GM12865 (cell line): Measurements from ENCODE around the gene ALAS1.
A peak's percentile ranks its signal among the peaks of the same experiment; 100 is the strongest.
"Not testable (repeated sequence)": the region's sequence is repeated elsewhere in the genome, so short reads cannot be mapped to it uniquely, and the experiment has no call there.

ENCODE experiments used
- DNase-seq: peaks from one replicate; pipeline ENCODE4 v3.0.0; 2010; ENCODE audit warnings: low read depth
- H3K4me3 ChIP-seq: 2 replicates; pipeline ENCODE4 v1.5.1; 2011; ENCODE audit warnings: mild to moderate bottlenecking, low read depth, low read length, control low read depth
- TF ChIP-seq, protein P1 (sequence below): IDR thresholded peaks from 2 replicates; pipeline ENCODE4 v1.5.1; 2011; ENCODE audit warnings: low read length, control low read depth, low read depth, inconsistent platforms; ENCODE audit not compliant: insufficient read depth; ENCODE audit errors: missing control alignments

ALAS1 gene

DNA sequence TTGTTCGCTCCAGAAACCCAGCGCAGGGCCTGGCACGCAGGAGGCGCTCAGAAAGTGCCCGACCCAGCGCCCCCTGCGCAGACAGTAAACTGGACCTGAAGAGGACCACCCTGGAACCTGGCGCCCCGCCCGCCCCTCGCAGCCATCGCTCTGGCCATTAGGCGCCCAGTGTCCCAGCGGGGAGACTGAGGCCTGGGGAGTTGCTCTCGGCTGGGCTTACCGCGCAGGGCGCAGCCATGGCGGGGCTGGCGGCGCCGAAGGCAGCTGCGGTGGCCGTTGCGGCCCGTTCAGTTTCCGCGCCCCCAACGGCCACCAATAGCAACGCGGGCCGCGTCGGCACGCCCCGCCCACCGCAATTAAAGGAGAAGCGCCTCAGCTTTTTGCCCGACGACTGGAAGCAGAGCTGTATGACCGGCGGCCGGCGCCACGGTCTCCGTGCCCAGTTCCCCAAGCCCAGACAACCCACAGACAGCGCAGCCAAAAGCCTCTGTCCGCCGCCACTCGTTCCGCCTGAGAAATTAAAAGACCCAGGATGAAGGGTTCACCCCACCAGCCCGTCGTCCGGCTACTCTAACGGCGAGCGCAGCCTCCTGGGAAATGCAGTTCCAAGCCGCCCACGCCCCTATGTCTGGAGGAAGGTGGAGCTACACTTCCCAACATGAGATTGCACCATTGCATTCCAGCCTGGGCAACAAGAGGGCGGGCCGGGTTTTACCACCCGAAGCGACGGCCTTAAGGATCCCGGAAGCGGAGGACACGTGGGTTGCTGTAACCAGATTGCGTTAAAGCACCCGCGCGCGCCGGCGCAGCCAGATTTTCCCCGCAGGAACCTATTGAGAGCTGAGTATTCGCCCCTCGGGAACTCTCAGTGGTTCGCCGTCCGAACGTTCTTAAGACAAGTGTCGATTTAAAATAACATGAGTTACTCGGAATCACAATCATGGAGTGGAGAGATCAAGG lies 43.5 kb upstream of the ALAS1 start, which contains the start of gene POC1A:
Gene POC1A (minus strand): TSS at position 289 of the 960 bp plus-strand sequence. CDS start 51 bp downstream, at position 238.
- TF ChIP-seq, protein P1, sequence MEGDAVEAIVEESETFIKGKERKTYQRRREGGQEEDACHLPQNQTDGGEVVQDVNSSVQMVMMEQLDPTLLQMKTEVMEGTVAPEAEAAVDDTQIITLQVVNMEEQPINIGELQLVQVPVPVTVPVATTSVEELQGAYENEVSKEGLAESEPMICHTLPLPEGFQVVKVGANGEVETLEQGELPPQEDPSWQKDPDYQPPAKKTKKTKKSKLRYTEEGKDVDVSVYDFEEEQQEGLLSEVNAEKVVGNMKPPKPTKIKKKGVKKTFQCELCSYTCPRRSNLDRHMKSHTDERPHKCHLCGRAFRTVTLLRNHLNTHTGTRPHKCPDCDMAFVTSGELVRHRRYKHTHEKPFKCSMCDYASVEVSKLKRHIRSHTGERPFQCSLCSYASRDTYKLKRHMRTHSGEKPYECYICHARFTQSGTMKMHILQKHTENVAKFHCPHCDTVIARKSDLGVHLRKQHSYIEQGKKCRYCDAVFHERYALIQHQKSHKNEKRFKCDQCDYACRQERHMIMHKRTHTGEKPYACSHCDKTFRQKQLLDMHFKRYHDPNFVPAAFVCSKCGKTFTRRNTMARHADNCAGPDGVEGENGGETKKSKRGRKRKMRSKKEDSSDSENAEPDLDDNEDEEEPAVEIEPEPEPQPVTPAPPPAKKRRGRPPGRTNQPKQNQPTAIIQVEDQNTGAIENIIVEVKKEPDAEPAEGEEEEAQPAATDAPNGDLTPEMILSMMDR: no peak
- peak; percentile 96 for DNase-seq
- H3K4me3 ChIP-seq: peak within 1 kb of the TSS; percentile 66

DNA sequence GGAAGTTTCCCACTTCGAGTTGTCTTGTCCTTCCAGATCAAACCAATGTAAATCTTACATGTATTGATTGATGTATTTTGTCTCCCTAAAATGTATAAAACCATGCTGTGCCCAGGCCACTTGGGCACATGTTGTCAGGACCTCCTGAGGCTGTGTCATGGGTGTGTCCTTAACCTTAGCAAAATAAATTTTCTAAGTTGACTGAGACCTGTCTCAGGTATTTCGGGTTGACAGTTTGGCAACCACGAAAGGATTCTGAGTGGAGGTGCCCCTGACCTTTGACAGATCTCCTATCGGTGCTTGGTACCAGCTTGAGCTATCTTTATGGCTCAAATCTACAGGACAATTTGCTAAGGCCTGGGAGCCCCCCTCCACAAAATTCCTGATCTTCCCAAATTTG lies 42.0 kb upstream of the ALAS1 start:
- DNase-seq: no peak
- TF ChIP-seq, protein P1: no peak
- no peak overlapping the region for H3K4me3 ChIP-seq

DNA sequence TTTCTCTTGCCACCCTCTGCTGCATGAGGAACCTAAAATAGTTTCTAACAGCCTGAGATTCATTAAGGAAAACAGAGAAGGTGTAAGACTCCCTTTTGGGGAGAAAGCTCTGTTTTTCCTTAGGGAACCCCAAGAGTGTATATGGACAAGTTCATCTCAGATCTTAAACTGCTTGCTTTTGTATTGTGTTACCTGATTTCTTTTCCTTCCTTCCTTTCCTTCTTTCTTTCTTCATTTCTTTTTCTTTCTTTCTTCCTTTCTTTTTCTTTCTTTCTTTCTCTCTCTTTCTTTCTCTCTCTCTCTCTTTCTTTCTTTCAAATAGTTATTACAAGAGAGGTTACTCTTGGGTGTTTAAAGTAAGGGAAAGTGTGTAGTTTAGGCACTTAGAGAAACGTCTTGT lies 38.5 kb upstream of the ALAS1 start:
- TF ChIP-seq, protein P1: no peak
- DNase-seq: no peak

DNA sequence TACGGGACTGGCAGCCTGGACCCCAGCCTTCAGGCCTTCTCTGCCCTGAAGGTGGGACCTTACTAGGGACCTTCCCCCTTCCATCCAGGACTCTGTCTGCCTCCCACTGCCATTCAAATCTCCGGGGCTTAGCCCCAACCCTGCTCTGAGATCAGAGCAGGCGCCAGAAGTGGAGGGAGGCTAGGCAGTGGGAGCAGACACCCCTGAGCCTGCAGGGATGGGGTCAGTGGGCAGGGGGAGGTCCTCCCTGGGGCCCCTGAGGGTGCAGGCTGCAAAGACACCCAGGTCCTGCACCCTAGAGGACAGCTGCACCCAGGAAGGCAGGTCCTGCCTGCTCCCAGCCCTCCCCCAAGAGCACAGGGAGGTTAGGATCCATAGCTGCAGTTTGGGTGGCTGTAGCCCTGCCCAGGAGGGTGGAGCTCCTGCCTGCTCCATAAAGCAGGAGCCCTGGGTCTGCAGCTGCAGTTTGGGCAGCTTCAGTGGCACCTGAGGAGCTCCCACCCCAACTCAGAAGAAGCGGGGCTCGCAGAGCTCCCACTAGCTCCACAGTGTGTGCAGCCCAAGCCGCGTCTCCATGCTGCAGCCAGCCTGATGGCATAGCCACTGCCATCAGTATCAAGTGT lies 35.6 kb upstream of the ALAS1 start:
- DNase-seq: no peak
- no peak overlapping the region for H3K4me3 ChIP-seq

More for the DNA sequence above, 38.5 kb upstream of the ALAS1 start:
- no peak overlapping the region for H3K4me3 ChIP-seq

DNA sequence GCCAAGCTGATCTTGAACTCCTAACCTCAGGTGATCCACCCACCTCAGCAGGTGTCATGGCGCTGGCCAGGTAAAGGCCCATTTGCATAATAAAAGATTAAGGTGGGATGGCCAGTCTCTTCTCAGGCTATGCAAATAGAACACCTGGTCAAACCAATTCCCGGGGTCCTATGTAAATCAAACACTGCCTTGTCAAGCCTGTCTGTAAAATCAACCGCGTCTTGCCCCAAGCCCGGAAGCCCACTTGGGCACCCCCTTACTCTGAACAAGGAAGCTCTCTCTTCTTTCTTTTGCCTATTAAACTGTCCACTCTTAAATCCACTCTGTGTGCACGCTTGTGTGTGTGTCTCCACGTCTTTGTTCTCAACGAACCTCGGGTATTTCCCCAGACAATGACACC lies 30.7 kb upstream of the ALAS1 start:
- DNase-seq: no peak
- no peak overlapping the region for H3K4me3 ChIP-seq
- TF ChIP-seq, protein P1: no peak

More for the DNA sequence above, 35.6 kb upstream of the ALAS1 start:
- TF ChIP-seq, protein P1: no peak

DNA sequence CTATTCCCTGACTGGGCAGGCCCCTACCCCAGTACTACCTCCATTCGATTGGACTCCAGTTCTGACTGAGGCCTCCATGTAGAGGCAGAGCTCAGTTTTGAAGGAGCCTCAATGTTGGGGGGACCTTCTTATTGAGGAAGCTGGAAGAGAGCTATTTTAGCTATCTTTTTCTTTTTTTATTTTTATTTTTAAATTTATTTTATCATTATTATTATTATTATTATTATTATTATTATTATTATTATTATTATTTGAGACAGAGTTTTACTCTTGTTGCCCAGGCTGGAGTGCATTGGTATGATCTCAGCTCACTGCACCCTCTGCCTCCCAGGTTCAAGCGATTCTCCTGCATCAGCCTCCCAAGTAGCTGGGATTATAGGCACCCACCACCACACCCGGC lies 27.7 kb upstream of the ALAS1 start:
- H3K4me3 ChIP-seq, DNase-seq: not testable (repeated sequence)

DNA sequence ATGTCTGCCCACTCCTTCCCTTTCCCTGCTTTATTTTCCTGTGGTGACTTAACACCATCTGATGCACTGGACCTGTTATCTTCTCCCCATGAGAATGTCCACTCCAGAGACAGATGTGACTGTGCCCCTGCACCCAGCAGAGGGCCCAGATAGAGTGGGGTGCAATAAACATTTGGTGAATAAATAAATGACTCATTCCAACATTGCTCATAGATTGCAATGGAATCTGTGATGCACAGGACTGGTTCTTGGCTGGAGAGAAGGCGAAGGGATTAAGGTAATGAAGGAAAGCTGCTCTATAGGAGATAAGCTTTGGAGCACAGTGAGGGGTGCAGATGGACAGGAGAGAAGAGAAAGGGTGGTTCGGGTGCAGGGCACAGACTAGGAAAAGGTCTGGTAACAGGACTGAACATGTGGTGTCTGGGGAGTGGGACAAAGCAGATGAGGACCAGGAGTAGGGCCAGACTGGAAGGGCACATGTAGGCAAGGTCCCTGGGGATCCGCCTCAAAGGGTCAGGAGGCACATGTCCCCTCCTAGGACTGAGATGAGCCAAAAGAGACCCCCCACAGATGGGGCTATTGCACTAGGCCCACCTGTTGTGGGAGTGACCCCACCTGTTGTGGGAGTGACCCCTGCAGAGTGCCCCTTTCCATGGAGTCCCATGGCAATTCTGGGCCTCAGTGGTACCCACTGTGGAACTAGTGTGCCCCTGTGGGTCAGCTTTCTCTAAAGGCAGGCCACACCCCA lies 26.3 kb upstream of the ALAS1 start:
- TF ChIP-seq, protein P1: no peak
- H3K4me3 ChIP-seq: no peak overlapping the region
- DNase-seq: no peak
